Stimulated activated naive B cell treated with anti-CD40 and anti-IgM and Interleukin-4, amounts not matched to agents 10 μg/mL and 1 μg/mL and 100 μg/mL, for 72 hours (primary cell): ENCODE results near the gene C1QTNF1.

Experiments
- ATAC-seq, 2 donors: fragments of 150-1000 bp; cut with Tn5 transposase; replicated peaks; 2 replicates each; pipeline ENCODE4 v1.10.0; 2021; ENCODE audit warnings: moderate library complexity in 1 of 2
- DNase-seq: peaks from one replicate; pipeline ENCODE4 v3.0.0; 2021
- H3K27ac Mint-ChIP-seq: one replicate; pipeline ENCODE4 v1.8.0; 2022; ENCODE audit warnings: mild to moderate bottlenecking, mixed read lengths
- H3K27me3 Mint-ChIP-seq, 2 donors: one replicate each; pipeline ENCODE4 v1.8.0; 2022; ENCODE audit warnings: mixed read lengths in 2 of 2
- H3K36me3 Mint-ChIP-seq, 2 donors: one replicate each; pipeline ENCODE4 v1.8.0; 2022; ENCODE audit warnings: mixed read lengths in 2 of 2, mild to moderate bottlenecking in 1 of 2
- H3K4me1 Mint-ChIP-seq, 2 donors: one replicate each; pipeline ENCODE4 v1.8.0; 2022; ENCODE audit warnings: mixed read lengths in 2 of 2, mild to moderate bottlenecking in 1 of 2
- H3K4me3 Mint-ChIP-seq, 2 donors: one replicate each; pipeline ENCODE4 v1.8.0; 2022; ENCODE audit warnings: mild to moderate bottlenecking in 2 of 2, mixed read lengths in 2 of 2, moderate library complexity in 1 of 2
- H3K9me3 Mint-ChIP-seq, 2 donors: one replicate each; pipeline ENCODE4 v1.8.0; 2022; ENCODE audit warnings: mixed read lengths in 2 of 2, mild to moderate bottlenecking in 1 of 2

The C1QTNF1 gene

DNA sequence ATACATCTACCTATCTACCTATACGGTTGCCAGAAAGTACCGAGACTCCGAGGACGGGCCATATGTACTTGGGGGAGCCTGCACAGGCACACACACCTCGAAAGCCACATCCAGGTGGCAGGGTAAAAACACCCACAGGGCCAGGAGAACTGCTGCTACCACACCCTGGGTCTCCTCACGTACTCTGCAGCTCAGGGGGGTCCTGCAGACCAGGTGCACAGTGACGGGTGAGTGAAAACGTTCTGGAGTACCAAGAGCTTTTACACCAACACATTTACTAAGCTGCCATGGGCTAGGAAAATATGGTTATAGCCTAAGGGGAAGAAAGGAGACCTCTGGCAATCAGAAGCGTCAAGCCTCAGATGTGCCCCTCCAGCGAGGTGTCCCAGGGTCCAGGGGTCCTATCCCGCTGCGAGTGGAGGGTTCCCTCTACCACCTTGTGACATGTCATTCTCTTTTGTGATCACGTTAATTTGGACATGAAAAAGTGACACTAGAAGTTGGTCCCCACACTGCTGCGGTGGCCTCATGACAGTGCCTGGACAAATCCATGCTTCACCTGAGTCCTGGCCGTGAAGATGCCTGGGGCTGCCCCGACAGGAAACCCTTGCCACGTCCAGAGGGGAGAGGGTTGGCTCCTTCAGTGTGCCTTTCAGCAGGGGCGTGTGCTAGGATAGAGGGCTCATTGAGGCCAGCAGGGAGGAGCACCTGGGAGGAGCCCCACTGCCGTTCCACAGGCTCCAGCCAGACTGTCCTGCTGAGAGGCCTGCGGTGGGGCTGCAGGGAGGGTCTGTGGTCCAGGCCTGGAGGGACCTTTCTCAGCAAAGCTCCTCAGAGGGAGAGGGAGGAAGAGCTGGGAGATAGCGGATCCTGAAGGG is 16.2 kb upstream of the C1QTNF1 start:
- peak overlapping the region; percentile 89 to 97 for H3K4me3 Mint-ChIP-seq
- no peak for DNase-seq
- H3K9me3 Mint-ChIP-seq = no peaks in the 10 kb centered on the region
- ATAC-seq = no peak
- peaks cover 3% of the 10 kb centered on the region in 2 donors for H3K27me3 Mint-ChIP-seq
- peaks cover 1 to 11% of the 10 kb centered on the region in 2 donors for H3K36me3 Mint-ChIP-seq
- peaks cover 38 to 61% of the 10 kb centered on the region in 2 donors for H3K4me1 Mint-ChIP-seq
- peak overlapping the region; percentile 97 for H3K27ac Mint-ChIP-seq

DNA sequence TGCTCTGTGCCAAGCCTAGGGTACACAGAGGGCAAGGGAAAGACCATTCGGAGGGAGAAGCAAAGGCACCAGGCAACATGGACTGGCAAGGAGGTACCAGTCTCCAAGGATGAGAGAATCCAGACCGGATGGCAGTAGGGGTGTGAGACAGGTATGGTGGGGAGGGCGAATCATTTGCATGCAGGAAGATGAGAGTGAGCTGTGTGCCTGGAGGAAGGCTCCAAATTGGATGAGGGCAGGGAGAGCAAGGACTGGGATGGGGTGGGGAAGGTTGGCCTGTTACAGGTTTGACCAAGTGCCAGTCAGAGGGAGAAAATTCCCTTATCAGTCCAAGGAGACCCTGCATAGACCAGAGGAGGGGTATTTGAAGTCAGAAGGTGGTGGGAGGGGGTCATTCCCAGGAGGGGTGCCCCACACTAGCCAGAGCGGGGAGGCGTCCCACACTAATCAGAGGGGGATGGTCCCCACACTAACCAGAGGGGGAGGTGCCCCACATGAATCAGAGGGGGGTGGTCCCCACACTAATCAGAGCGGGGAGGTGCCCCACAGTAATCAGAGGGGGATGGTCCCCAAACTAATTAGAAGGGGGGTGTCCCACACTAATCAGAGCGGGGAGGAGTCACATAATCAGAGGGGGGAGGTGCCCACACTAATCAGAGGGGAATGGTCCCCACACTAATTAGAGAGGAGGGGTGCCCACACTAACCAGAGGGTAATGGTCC is 15.1 kb upstream of the C1QTNF1 start:
- H3K27me3 Mint-ChIP-seq = peaks cover 8 to 11% of the 10 kb centered on the region in 2 donors
- peaks cover 0 to 9% of the 10 kb centered on the region in 2 donors for H3K36me3 Mint-ChIP-seq
- peaks cover 36 to 58% of the 10 kb centered on the region in 2 donors for H3K4me1 Mint-ChIP-seq
- peak overlapping the region; percentile 97 for H3K27ac Mint-ChIP-seq
- DNase-seq (no peak), ATAC-seq (no peak)
- peak overlapping the region; percentile 89 to 97 for H3K4me3 Mint-ChIP-seq
- no peaks in the 10 kb centered on the region for H3K9me3 Mint-ChIP-seq

- Mint-ChIP-seq H3K4me3 (peak within 1 kb of the TSS; percentile 96 to 97), H3K27me3 (peaks cover 14 to 15% of the 10 kb centered on the region in 2 donors), H3K4me1 (peaks cover 36 to 58% of the 10 kb centered on the region in 2 donors), H3K9me3 (peaks cover 2 to 4% of the 10 kb centered on the region in 2 donors), H3K27ac (peak within 1 kb of the TSS; percentile 97), H3K36me3 (peaks cover 3 to 9% of the 10 kb centered on the region in 2 donors)
- ATAC-seq (peak; percentile 98 to 99), DNase-seq (peak; percentile 84)
These were observed 14.3 kb upstream of the C1QTNF1 start, which contains the start of gene CANT1 for GRCh38 chr17:79009397-79010303. Gene CANT1, minus strand, starts transcription at chr17:79009764. Its CDS starts 12,142 bp downstream, at chr17:78997622.

GRCh38 chr17:79010304-79010646 is 13.7 kb upstream of the C1QTNF1 start:
- Mint-ChIP-seq H3K9me3 (peaks cover 2 to 4% of the 10 kb centered on the region in 2 donors), H3K4me1 (peaks cover 33 to 56% of the 10 kb centered on the region in 2 donors)

GRCh38 chr17:79011451-79012147 is 12.4 kb upstream of the C1QTNF1 start:
- H3K9me3 Mint-ChIP-seq = peaks cover 2 to 4% of the 10 kb centered on the region in 2 donors
- no peak overlapping the region for H3K27ac Mint-ChIP-seq
- DNase-seq = no peak
- H3K4me1 Mint-ChIP-seq = peaks cover 23 to 43% of the 10 kb centered on the region in 2 donors
- no peak overlapping the region for H3K4me3 Mint-ChIP-seq
- ATAC-seq = no peak
- peaks cover 4 to 12% of the 10 kb centered on the region in 2 donors for H3K36me3 Mint-ChIP-seq
- peaks cover 19 to 20% of the 10 kb centered on the region in 2 donors for H3K27me3 Mint-ChIP-seq

More at GRCh38 chr17:79010304-79010646, 13.7 kb upstream of the C1QTNF1 start:
- H3K4me3 Mint-ChIP-seq = peak overlapping the region; percentile 96 to 97
- H3K27ac Mint-ChIP-seq = peak overlapping the region; percentile 93
- H3K36me3 Mint-ChIP-seq = peaks cover 3 to 9% of the 10 kb centered on the region in 2 donors
- H3K27me3 Mint-ChIP-seq = peaks cover 14 to 15% of the 10 kb centered on the region in 2 donors
- no peak for DNase-seq
- no peak for ATAC-seq

GRCh38 chr17:79012563-79013134 is 11.3 kb upstream of the C1QTNF1 start:
- ATAC-seq (no peak), DNase-seq (no peak)
- Mint-ChIP-seq H3K27ac (no peak overlapping the region), H3K36me3 (peaks cover 4 to 7% of the 10 kb centered on the region in 2 donors), H3K9me3 (peaks cover 2 to 4% of the 10 kb centered on the region in 2 donors), H3K4me1 (peaks cover 14 to 32% of the 10 kb centered on the region in 2 donors), H3K4me3 (no peak overlapping the region), H3K27me3 (peaks cover 20 to 27% of the 10 kb centered on the region in 2 donors)

- Mint-ChIP-seq H3K4me3 (no peak overlapping the region), H3K4me1 (peaks cover 3 to 18% of the 10 kb centered on the region in 2 donors), H3K27ac (no peak overlapping the region), H3K36me3 (peaks cover 3 to 4% of the 10 kb centered on the region in 2 donors), H3K27me3 (peaks cover 25 to 27% of the 10 kb centered on the region in 2 donors), H3K9me3 (peaks cover 2 to 4% of the 10 kb centered on the region in 2 donors)
- DNase-seq (no peak), ATAC-seq (no peak)
These were observed 9.7 kb upstream of the C1QTNF1 start for GRCh38 chr17:79014158-79014758.

DNA sequence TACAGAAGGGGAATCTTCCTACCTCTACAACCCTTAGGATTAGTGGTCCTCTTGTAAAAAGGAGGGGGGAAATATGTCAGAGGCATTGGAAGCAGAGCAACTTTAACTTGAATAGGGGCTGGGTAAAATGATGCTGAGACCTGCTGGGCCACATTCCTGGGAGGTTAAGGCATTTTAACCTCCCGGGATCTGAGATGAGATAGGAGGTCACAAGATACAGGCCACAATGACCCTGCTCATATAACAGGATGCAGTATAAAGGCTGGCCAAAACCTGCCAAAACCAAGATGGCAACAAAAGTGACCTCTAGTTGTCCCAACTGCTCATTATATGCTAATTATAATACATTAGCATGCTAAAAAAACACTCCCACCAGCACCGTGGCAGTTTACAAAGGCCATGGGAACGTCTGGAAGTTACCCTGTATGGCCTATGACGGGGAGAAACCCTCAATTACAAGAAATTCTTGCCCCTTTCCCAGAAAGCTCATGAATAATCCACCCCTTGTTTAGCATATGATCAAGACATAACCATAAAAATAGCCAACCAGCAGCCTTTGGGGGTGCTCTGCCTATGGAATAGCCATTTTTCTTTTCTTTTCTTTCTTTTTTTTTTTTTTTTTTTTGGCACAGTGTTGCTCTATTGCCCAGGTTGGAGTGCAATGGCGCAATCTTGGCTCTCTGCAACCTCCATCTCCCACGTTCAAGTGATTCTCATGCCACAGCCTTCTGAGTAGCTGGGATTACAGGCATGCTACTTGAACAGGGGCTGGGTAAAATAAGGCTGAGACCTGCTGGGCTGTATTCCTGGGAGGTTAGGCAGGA is 6.2 kb upstream of the C1QTNF1 start:
- Mint-ChIP-seq H3K27ac (no peak overlapping the region), H3K27me3 (peaks cover 29 to 52% of the 10 kb centered on the region in 2 donors), H3K36me3 (peaks cover 3 to 4% of the 10 kb centered on the region in 2 donors), H3K4me1 (no peaks in the 10 kb centered on the region), H3K4me3 (no peak overlapping the region), H3K9me3 (peaks cover 2 to 4% of the 10 kb centered on the region in 2 donors)
- DNase-seq (no peak), ATAC-seq (no peak)

GRCh38 chr17:79018370-79018695 is 5.6 kb upstream of the C1QTNF1 start:
- H3K9me3 Mint-ChIP-seq = peaks cover 2 to 4% of the 10 kb centered on the region in 2 donors
- H3K27me3 Mint-ChIP-seq = peaks cover 29 to 54% of the 10 kb centered on the region in 2 donors
- peaks cover 0 to under 1% of the 10 kb centered on the region in 2 donors for H3K4me1 Mint-ChIP-seq
- no peak overlapping the region for H3K4me3 Mint-ChIP-seq
- H3K27ac Mint-ChIP-seq = no peak overlapping the region
- ATAC-seq = no peak
- peaks cover 3 to 4% of the 10 kb centered on the region in 2 donors for H3K36me3 Mint-ChIP-seq
- no peak for DNase-seq

DNA sequence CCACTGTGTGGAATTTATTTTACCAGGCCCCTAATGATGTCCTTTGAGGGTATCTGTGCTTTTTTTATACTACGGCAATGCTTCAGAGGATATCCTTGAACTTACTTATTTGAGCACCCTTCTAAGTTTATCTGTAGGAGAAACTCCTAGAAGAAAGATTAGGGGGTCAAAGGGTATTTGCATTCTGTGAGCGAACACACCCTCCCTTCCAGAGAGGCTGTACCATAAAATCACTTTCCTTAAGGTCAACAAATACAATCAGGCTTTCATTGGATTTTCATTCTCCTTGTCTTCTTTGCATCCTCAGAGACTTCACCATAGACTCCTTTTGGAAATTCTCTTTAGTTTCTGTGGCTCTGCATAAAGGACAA is 4.7 kb upstream of the C1QTNF1 start:
- H3K4me3 Mint-ChIP-seq = no peak overlapping the region
- ATAC-seq = no peak
- peaks cover 31 to 59% of the 10 kb centered on the region in 2 donors for H3K27me3 Mint-ChIP-seq
- DNase-seq = no peak
- no peak overlapping the region for H3K27ac Mint-ChIP-seq
- H3K4me1 Mint-ChIP-seq = peaks cover 2 to 10% of the 10 kb centered on the region in 2 donors
- H3K9me3 Mint-ChIP-seq = peaks cover 0 to under 1% of the 10 kb centered on the region in 2 donors
- H3K36me3 Mint-ChIP-seq = peaks cover 2 to 3% of the 10 kb centered on the region in 2 donors

- peaks cover 2 to 3% of the 10 kb centered on the region in 2 donors for H3K36me3 Mint-ChIP-seq
- DNase-seq (no peak), ATAC-seq (peak; percentile 53 to 61)
- H3K9me3 Mint-ChIP-seq = no peaks in the 10 kb centered on the region
- H3K27ac Mint-ChIP-seq = no peak overlapping the region
- peaks cover 5 to 13% of the 10 kb centered on the region in 2 donors for H3K4me1 Mint-ChIP-seq
- peaks cover 32 to 64% of the 10 kb centered on the region in 2 donors for H3K27me3 Mint-ChIP-seq
- no peak overlapping the region for H3K4me3 Mint-ChIP-seq
These were observed 4.1 kb upstream of the C1QTNF1 start for GRCh38 chr17:79019632-79020584.
